Measurements from ENCODE around the gene RGS7. TPM values are rescaled to one million over a fixed set of nuclear protein-coding genes. Genes with fewer than 3 reads are reported as not detected.

The RGS7 gene
- total RNA-seq, 1 experiment from 2014 or later, result 1.5 TPM

GRCh38 chr1:240866724-240867123 is 490.3 kb downstream of the RGS7 start:
- Histone ChIP-seq H4K20me1 (ENCODE audit: control insufficient read depth, insufficient read depth, insufficient read length) (no peaks in the 10 kb centered on the region), H3K79me2 (ENCODE audit: insufficient read depth, low read length) (no peaks in the 10 kb centered on the region), H3K27me3 (ENCODE audit: insufficient read depth, low read length) (no peaks in the 10 kb centered on the region), H2BK15ac (ENCODE audit: low read depth, low read length) (no peak overlapping the region), H3K79me1 (ENCODE audit: insufficient read depth, low read depth, low read length, poor library complexity, severe bottlenecking) (no peaks in the 10 kb centered on the region), H4K5ac (ENCODE audit: insufficient read length, low read depth, low read length) (no peak overlapping the region), H2BK120ac (ENCODE audit: low read depth, low read length, poor library complexity, severe bottlenecking) (no peak overlapping the region), H2BK12ac (ENCODE audit: insufficient read length, low read depth, low read length) (no peak overlapping the region), H2AK5ac (ENCODE audit: insufficient read length, low read length) (no peak overlapping the region), H2AFZ (ENCODE audit: low read length) (no peak overlapping the region), H3K9me3 (ENCODE audit: control insufficient read depth, low read depth, low read length) (no peaks in the 10 kb centered on the region), H3K4ac (ENCODE audit: low read depth, low read length) (no peak overlapping the region), H3K4me1 (ENCODE audit: insufficient read depth, low read length) (no peaks in the 10 kb centered on the region), H3K4me2 (ENCODE audit: insufficient read depth, insufficient read length, low read length) (no peak overlapping the region), H2BK20ac (ENCODE audit: low read depth, low read length, poor library complexity, severe bottlenecking) (no peak overlapping the region), H3T11ph (ENCODE audit: low read length) (no peak overlapping the region), H4K91ac (ENCODE audit: insufficient read length, low read depth, low read length) (no peak overlapping the region), H3K9ac (ENCODE audit: extremely low read depth, insufficient read length, low read length) (no peak overlapping the region), H2BK5ac (ENCODE audit: insufficient read length, low read length) (no peak overlapping the region), H3K23ac (ENCODE audit: insufficient read length, low read depth, low read length) (no peak overlapping the region), H4K8ac (replicated peaks; ENCODE audit: insufficient read length, low read depth, low read length) (no peak overlapping the region), H3K18ac (ENCODE audit: insufficient read length, low read depth, low read length) (no peak overlapping the region), H3K14ac (ENCODE audit: insufficient read depth, low read length) (no peak overlapping the region), H3K23me2 (ENCODE audit: insufficient read length, low read depth, low read length, poor library complexity, severe bottlenecking) (no peaks in the 10 kb centered on the region), H3K27ac (ENCODE audit: insufficient read length, low read depth, low read length) (no peak overlapping the region), H3K56ac (ENCODE audit: insufficient read length, low read depth, low read length) (no peak overlapping the region)
- Mint-ChIP-seq H3K4me3 (no peak overlapping the region), H3K27ac (no peak overlapping the region), H3K27me3 (ENCODE audit: low read depth) (no peaks in the 10 kb centered on the region), H3K9me3 (no peaks in the 10 kb centered on the region), H3K4me1 (no peaks in the 10 kb centered on the region; a peak in 1 of 4 replicates), H3K36me3 (ENCODE audit: insufficient read depth in 1 of 3, low read depth in 3 of 3) (no peaks in the 10 kb centered on the region)
- WGBS (ENCODE audit: extremely low coverage, insufficient read length, low lambda C conversion rate), result no CpG with 5 or more reads among the region's 2 CpGs
- TF ChIP-seq CTCF (conservative IDR thresholded peaks at IDR 0.05), result no peak
- DNase-seq, result no peak
